ENCODE results near the gene PTHLH.

DNA sequence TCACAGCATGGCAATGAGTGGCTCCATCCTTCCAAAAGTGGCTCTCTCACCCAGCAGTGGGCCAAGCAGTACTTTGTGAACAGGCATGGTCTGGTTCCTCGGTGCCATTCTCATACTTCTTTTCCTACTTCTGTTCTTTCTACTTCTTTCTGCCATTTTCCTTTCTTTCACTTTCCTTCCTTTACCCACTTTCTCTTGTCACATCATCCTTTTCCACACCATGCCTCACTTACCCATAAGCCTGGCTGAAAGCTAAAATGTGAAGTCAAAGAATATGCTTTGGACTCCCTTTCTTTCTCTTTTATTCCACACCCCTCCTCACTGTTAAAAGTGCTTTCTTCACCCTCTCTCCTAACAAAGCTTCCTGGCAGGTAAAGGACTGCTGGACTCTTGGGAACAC, 57.0 kb downstream of the PTHLH start:
- TF ChIP-seq POLR2A (IDR thresholded peaks at IDR 0.05): no peak
- TF ChIP-seq, protein P1, sequence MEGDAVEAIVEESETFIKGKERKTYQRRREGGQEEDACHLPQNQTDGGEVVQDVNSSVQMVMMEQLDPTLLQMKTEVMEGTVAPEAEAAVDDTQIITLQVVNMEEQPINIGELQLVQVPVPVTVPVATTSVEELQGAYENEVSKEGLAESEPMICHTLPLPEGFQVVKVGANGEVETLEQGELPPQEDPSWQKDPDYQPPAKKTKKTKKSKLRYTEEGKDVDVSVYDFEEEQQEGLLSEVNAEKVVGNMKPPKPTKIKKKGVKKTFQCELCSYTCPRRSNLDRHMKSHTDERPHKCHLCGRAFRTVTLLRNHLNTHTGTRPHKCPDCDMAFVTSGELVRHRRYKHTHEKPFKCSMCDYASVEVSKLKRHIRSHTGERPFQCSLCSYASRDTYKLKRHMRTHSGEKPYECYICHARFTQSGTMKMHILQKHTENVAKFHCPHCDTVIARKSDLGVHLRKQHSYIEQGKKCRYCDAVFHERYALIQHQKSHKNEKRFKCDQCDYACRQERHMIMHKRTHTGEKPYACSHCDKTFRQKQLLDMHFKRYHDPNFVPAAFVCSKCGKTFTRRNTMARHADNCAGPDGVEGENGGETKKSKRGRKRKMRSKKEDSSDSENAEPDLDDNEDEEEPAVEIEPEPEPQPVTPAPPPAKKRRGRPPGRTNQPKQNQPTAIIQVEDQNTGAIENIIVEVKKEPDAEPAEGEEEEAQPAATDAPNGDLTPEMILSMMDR (IDR thresholded peaks at IDR 0.05): no peak

Measured in sigmoid colon (tissue), 3 donors.